H1 (cell line): ENCODE measurements around the gene KRT84. TPM values are rescaled to one million over a fixed set of nuclear protein-coding genes. Genes with fewer than 3 reads are reported as not detected.

Source experiments
- CREB1 ChIP-seq: IDR thresholded peaks from 2 replicates; pipeline ENCODE4 v1.6.1; 2012; ENCODE audit warnings: inconsistent platforms
- CTBP2 ChIP-seq: IDR thresholded peaks from 2 replicates; pipeline ENCODE4 v1.7.0; 2011; ENCODE audit warnings: borderline replicate concordance, mild to moderate bottlenecking, moderate library complexity, mixed read lengths, low read length; ENCODE audit not compliant: insufficient read depth, insufficient read length
- EP300 ChIP-seq, 2 experiments: IDR thresholded peaks; 1 replicate in 1 of 2; 2 replicates in 1 of 2; pipeline ENCODE4 v1.6.1; 2011 to 2012; ENCODE audit warnings: low read depth in 2 of 2, low read length in 2 of 2, mild to moderate bottlenecking in 2 of 2, borderline replicate concordance in 1 of 2, inconsistent platforms in 1 of 2, moderate library complexity in 1 of 2
- KDM5A ChIP-seq: fragments of 200-600 bp; IDR thresholded peaks from 2 replicates; pipeline ENCODE4 v1.7.1; 2012; ENCODE audit warnings: mild to moderate bottlenecking, low read length, inconsistent platforms, mixed read lengths
- POLR2AphosphoS5 ChIP-seq: IDR thresholded peaks from 2 replicates; pipeline ENCODE4 v1.6.1; 2011; ENCODE audit warnings: low read depth, low read length
- RFX5 ChIP-seq: IDR thresholded peaks from 2 replicates; pipeline ENCODE4 v1.6.1; 2011; ENCODE audit warnings: low read depth, low read length, improper control_type of control experiment, borderline replicate concordance
- RNF2 ChIP-seq: fragments of 200-900, 300-1000 bp; sonication (generic); IDR thresholded peaks from 2 replicates; pipeline ENCODE4 v1.7.1; 2016; ENCODE audit warnings: borderline replicate concordance, low read depth, mild to moderate bottlenecking, antibody characterized with exemption, low read length; ENCODE audit not compliant: poor library complexity, severe bottlenecking; ENCODE audit errors: missing control alignments
- SP2 ChIP-seq: IDR thresholded peaks from 2 replicates; pipeline ENCODE4 v1.6.1; 2012; ENCODE audit warnings: mild to moderate bottlenecking, low read length, inconsistent platforms
- polyA plus RNA-seq, 7 experiments: library from polyadenylated mRNA; depleted of rRNA in 3 of 7; stranded (reverse) in 5 of 7; unstranded in 2 of 7; fragments of >200 nt in 5 of 7; fragments of 200-250 nt in 2 of 7; gene quantifications; 1 replicate in 5 of 7; 2 replicates in 1 of 7; 4 replicates in 1 of 7; pipeline versions ENCODE4 v1.2.1 to v1.2.3, GENCODE V29; 2011 to 2013; ENCODE audit warnings: missing spikeins in 2 of 7, mixed read lengths in 2 of 7
- total RNA-seq: library from RNA; stranded (reverse); fragmentation: NEBNext Ultra II Directional; extraction: Animal tissue kit (Norgen Biotek cat#: 25700); gene quantifications from 2 replicates; pipeline ENCODE4 v1.2.1, GENCODE V29; 2021

The KRT84 gene
- total and polyA plus RNA-seq, 2 of the 8 experiments (the other 6 are each of a cell fraction or from before 2014, with no cell fraction given) = not detected

DNA sequence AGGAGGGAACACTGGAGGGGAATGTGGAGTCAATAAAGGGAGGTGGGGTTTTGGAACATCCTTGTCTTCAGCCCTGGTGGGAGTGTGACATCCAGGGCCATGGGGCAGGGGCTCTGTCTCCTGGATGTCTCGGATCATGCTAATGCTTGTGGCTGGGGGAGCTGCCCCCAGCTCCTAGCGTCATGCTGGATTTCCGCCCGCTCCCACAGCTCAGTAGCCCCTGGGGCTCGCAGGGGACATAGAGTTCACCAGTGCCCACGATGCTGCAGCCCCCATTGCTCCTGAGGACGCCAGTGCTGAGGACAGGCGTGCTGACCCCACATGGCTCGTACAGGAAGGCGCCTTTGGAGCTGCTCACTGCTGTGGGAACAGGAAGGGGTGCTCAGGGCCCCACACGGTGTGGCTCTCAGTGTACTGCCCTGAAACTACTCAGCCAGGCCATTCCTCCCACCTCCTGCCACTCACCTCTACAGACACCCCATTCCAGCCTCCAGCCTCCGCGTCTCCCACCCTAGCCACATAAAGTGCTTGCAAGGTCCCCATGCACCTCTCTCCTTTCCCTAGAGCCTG, 9.5 kb upstream of the KRT84 start (continued):
- no peak for TF ChIP-seq KDM5A
- no peak for TF ChIP-seq CTBP2
- no peak for TF ChIP-seq POLR2AphosphoS5
- TF ChIP-seq SP2 = no peak
- TF ChIP-seq EP300 (IDR thresholded peaks at IDR 0.05; ENCODE audit: borderline replicate concordance in 1 of 2, low read depth in 2 of 2, low read length in 2 of 2) = no peak
- no peak for TF ChIP-seq CREB1
- no peak for TF ChIP-seq RNF2
- TF ChIP-seq RFX5 = no peak
